Stimulated activated naive CD8-positive, alpha-beta T cell treated with anti-CD3 and anti-CD28 coated beads, Interleukin-15, amount 100 ng/mL, for 72 hours (primary cell): ENCODE measurements around the gene PODNL1.

Experiments
- ATAC-seq: fragments of 150-1000 bp; cut with Tn5 transposase; 2 replicates; pipeline ENCODE4 v1.10.0; 2021; ENCODE audit warnings: mild to moderate bottlenecking, moderate library complexity
- DNase-seq, 2 donors: peaks; one replicate each; pipeline ENCODE4 v3.0.0; 2021 to 2022
- H3K27ac Mint-ChIP-seq, 2 donors: one replicate each; pipeline ENCODE4 v1.8.0; 2022; ENCODE audit warnings: mild to moderate bottlenecking in 2 of 2, mixed read lengths in 2 of 2, moderate library complexity in 2 of 2
- H3K27me3 Mint-ChIP-seq: one replicate; pipeline ENCODE4 v1.8.0; 2022; ENCODE audit warnings: mixed read lengths
- H3K4me1 Mint-ChIP-seq: one replicate; pipeline ENCODE4 v1.8.0; 2022; ENCODE audit warnings: mild to moderate bottlenecking, mixed read lengths
- H3K4me3 Mint-ChIP-seq, 2 donors: one replicate each; pipeline ENCODE4 v1.8.0; 2022; ENCODE audit warnings: mild to moderate bottlenecking in 2 of 2, mixed read lengths in 2 of 2, moderate library complexity in 1 of 2
- H3K9me3 Mint-ChIP-seq, 2 donors: one replicate each; pipeline ENCODE4 v1.8.0; 2022; ENCODE audit warnings: mixed read lengths in 2 of 2

PODNL1 gene

DNA sequence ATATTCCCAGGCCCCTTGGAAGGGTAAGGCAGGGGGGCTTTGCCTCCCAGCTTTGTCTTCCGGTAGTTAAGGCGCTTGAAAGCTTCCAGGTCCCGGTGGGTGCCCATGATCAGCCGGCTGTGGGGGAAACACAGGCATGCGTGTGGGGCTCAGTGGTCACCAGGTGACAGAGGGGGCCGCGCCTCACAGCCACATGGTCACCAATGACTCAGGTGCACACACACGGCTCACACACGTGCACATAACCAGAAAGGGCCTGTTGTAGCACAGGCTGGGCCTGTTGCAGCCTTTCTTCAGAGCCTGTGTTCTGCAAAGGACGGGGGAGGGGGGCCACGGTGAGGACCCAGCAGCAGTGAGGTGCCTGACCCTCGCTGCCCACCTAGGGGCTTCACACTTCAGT is 55.4 kb downstream of the PODNL1 start:
- no peak overlapping the region for H3K4me3 Mint-ChIP-seq
- H3K27me3 Mint-ChIP-seq: no peaks in the 10 kb centered on the region
- ATAC-seq (no peak), DNase-seq (no peak)
- peaks cover 82% of the 10 kb centered on the region for H3K4me1 Mint-ChIP-seq
- H3K27ac Mint-ChIP-seq: peak overlapping the region in 1 of 2 donors; percentile 76
- no peaks in the 10 kb centered on the region for H3K9me3 Mint-ChIP-seq

GRCh38 chr19:13882419-13882795 is 55.8 kb downstream of the PODNL1 start:
- ATAC-seq: no peak
- Mint-ChIP-seq H3K4me1 (peaks cover 80% of the 10 kb centered on the region), H3K27ac (peak overlapping the region; percentile 43 to 76), H3K4me3 (peak overlapping the region; percentile 69 to 76), H3K27me3 (no peaks in the 10 kb centered on the region), H3K9me3 (no peaks in the 10 kb centered on the region)
- no peak for DNase-seq

GRCh38 chr19:13881692-13882418 is 56.4 kb downstream of the PODNL1 start:
- Mint-ChIP-seq H3K9me3 (no peaks in the 10 kb centered on the region), H3K27ac (peak overlapping the region; percentile 43 to 76), H3K4me1 (peaks cover 74% of the 10 kb centered on the region), H3K27me3 (no peaks in the 10 kb centered on the region), H3K4me3 (peak overlapping the region; percentile 69 to 76)
- DNase-seq (peak; percentile 39 to 56), ATAC-seq (peak; percentile 41)

GRCh38 chr19:13881251-13881691 is 56.9 kb downstream of the PODNL1 start:
- peak overlapping the region; percentile 69 to 76 for H3K4me3 Mint-ChIP-seq
- peak overlapping the region in 1 of 2 donors; percentile 49 for H3K27ac Mint-ChIP-seq
- H3K9me3 Mint-ChIP-seq: no peaks in the 10 kb centered on the region
- ATAC-seq: no peak
- H3K4me1 Mint-ChIP-seq: peaks cover 68% of the 10 kb centered on the region
- no peaks in the 10 kb centered on the region for H3K27me3 Mint-ChIP-seq
- no peak for DNase-seq
